GM12801 (cell line): ENCODE results near the gene FCHSD2.

Experiments
- TF ChIP-seq, protein P1 (sequence below): IDR thresholded peaks from one replicate; pipeline ENCODE4 v1.5.1; 2011; ENCODE audit warnings: control low read depth; ENCODE audit not compliant: insufficient read length; ENCODE audit errors: extremely low read depth

The FCHSD2 gene

DNA sequence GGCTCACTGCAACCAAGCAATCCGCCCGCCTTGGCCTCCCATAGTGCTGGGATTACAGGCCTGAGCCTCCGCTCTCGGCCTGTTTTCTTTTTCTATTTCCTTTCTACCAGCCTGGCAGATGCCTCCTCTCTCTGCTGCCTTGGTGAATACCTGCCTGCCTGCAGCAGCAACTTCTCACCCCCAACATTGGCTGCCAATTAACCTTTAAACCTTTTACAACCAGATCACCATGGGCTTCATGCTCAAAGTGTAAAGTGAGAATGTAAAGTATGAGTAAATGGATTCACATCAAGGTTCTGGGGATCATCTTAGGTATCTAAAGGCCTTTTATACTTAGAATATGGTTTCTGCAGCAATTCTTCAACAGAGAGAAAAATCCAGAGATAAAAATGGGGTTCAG, 13.0 kb upstream of the FCHSD2 start:
- TF ChIP-seq, protein P1, sequence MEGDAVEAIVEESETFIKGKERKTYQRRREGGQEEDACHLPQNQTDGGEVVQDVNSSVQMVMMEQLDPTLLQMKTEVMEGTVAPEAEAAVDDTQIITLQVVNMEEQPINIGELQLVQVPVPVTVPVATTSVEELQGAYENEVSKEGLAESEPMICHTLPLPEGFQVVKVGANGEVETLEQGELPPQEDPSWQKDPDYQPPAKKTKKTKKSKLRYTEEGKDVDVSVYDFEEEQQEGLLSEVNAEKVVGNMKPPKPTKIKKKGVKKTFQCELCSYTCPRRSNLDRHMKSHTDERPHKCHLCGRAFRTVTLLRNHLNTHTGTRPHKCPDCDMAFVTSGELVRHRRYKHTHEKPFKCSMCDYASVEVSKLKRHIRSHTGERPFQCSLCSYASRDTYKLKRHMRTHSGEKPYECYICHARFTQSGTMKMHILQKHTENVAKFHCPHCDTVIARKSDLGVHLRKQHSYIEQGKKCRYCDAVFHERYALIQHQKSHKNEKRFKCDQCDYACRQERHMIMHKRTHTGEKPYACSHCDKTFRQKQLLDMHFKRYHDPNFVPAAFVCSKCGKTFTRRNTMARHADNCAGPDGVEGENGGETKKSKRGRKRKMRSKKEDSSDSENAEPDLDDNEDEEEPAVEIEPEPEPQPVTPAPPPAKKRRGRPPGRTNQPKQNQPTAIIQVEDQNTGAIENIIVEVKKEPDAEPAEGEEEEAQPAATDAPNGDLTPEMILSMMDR, result no peak

DNA sequence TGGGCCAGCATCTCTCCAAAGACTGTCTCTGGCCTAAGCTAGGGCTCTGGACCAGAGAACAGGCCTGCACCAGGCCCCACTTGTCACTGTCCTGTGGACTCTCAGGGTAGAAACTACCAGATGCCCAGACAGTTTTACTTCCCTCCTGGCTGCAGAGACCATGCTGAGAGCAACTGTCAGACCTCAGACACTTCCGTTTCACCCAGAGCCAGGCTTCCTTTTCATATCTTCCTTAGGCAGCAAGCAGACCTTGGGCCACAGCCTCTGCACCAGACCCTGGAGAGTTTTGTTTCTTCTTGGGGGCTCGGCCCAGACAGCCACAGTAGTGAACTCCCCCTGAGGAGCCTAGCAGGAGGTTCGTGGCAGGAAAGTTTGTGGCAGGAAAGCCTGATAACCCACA, 12.1 kb upstream of the FCHSD2 start:
- TF ChIP-seq, protein P1, result no peak

DNA sequence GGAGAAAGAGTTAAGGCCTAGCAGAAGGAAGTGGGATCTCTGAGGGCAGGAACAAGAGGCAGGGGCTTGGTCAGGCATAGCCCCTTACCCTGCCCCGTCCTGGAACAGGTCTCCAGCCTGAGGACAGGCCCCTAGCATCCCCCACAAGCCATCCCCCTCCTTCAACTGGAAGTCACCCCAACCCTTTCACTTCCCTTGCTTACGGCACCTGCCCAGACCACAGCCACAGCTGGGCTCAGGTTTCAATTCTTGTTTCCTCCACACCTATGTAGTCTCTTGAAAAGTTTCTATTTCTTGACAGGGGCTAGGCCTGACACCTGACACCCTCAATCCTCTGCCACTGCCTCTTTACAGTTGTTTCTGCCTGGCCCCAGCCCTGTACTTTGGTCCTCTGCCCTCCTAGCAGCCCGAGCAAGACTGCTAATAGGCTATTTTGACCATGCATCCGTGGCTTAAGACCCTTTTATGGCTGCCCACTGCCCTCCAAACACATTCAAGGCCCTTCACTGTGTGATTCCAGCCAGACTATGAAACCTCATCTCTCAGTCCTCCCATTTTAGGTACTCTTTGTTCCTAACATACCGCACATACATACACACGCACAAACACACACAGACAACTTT, 10.9 kb upstream of the FCHSD2 start:
- TF ChIP-seq, protein P1, result no peak

DNA sequence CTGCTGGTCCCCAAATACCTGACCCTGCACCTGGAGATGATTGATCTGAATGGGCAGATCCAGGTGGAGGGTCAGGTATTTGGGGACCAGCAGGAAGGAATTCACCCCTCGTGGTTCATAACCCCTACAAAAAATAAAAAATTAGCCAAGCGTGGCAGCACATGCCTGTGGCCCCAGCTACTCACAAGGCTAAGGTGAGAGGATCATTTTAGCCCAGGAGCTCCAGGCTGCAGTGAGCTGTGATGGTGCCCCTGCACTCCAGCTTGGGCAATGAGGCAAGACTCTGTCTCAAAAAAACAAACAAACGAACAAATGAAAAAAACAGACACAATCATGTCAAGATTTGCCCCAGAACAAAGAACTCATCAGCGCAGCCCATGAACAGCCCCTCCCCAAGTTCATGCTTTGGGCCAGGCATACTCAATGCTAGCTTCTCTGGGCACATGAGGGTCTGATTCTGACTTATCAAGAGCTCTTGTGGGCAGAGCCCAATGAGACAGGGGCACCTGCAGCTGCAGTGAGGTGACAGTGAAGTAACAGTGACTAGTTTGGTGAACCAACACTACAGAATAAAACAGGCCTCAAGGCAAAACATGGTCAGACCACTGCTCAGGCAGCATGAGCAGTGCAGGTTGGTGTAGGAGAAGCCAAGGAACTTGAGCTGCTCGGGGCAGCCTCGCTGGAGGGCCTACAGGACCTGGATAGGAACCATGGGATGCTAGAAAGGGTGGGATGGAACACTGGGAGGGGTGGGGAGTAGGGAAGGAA, 10.2 kb upstream of the FCHSD2 start:
- TF ChIP-seq, protein P1, result no peak

DNA sequence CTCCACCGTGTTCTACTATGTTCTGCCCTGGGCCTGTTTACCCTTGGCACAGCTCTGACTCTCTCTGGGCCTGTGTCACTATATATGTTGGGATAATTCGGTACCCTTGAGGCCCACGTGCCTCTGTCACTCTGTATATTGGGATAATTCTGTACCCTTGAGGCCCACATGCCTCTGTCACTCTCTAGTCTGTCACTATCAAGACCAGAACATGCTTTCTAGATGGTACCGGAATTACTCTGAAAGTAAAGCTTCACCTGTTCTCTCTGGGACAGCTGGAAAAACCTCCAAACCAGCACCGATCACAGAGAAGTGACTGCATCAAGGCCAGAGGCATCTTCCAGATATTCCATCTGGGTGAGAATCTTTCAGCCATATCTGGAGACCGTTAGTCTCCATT, 9.3 kb upstream of the FCHSD2 start:
- TF ChIP-seq, protein P1, result no peak

DNA sequence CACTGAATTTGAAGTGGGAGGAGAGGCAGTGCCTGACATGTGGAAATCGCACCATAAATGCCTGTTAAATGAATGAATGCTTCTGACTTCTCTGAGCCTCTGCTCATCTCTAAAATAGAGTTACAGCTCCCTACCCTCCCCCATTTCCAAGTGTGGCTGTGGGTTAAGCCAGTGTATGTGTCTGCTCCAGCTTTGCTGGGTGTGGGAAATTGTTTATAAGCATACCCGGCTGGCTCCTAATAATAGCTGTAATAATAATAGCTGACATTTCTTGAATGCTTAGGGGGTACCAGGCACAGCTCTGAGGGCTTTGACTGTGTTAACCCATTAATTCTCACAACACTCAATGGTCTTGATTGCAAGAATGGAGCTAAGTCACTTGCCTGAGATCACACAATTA, 7.0 kb upstream of the FCHSD2 start:
- TF ChIP-seq, protein P1, result no peak

DNA sequence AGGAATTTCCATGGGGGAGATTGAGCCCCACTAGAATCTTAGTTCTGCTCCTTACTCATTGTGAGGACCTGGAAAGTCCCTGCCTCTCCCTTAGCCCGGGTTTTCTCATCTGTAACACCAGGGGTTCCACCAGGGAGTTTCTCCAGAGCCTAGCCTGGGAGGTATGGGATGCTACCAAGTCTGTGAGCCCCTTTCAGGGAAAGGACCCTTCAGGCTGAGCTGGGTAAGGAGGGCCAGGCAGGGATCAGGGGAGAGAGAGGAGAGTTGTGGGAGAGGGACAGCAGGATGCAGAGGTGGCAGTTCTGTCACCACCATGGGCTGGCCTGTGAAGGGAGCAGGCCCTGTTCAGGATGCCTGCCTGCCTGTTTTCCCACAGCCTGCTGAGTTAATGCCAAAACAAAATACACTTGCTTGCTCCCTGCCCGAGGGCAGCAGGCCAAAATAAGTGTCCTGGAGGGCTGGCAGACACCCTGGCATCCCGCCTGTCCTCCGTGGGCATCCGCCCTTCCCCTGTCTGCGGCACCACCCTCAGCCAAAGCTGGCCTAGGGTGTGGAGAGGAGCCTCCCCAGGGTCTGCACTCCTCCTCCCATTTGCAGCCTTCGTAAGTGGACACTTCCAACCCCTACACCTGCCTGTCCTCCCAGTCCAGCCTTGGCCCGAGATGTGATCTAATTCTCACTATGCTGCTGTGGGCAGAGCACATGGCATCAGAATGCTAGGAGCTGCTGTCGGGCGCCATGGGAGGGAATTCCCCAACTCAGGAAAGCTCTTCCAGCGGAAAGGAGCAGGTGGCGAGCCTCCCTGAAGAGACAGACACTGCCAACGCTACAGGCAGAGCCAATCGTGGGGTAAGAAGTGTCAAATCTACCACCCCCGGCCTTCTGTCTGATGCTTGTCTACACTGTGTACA, 5.9 kb upstream of the FCHSD2 start:
- TF ChIP-seq, protein P1, result no peak
